ENCODE results near the gene SPATC1L.

The SPATC1L gene

GRCh38 chr21:46191686-46192575 lies 7.7 kb upstream of the SPATC1L start:
- CTCF ChIA-PET = interaction anchor here (0.8 to 1.0 kb wide), 2 partner anchors 23 to 33 kb away, joined by 3 read pairs; no protein-coding TSS in a partner anchor
- no peak for DNase-seq (ENCODE audit: extremely low spot score)
- POLR2A ChIA-PET = no interaction called here
- TF ChIP-seq CTCF (IDR thresholded peaks at IDR 0.05; ENCODE audit: control extremely low read depth, extremely low read depth, low read depth, missing control alignments) = no peak

GRCh38 chr21:46191257-46191685 lies 7.0 kb upstream of the SPATC1L start:
- ChIA-PET CTCF (interaction anchor here (0.8 to 1.0 kb wide), 2 partner anchors 23 to 34 kb away, joined by 3 read pairs; no protein-coding TSS in a partner anchor), POLR2A (no interaction called here)
- DNase-seq (ENCODE audit: extremely low spot score) = no peak
- TF ChIP-seq CTCF (IDR thresholded peaks at IDR 0.05; ENCODE audit: control extremely low read depth, extremely low read depth, low read depth, missing control alignments) = no peak

- TF ChIP-seq CTCF (IDR thresholded peaks at IDR 0.05; ENCODE audit: control extremely low read depth, extremely low read depth, low read depth, missing control alignments) = no peak
- ChIA-PET CTCF (interaction anchor here (0.7 to 0.8 kb wide), 2 partner anchors 29 to 34 kb away, joined by 3 to 4 read pairs; no protein-coding TSS in a partner anchor), POLR2A (interaction anchor here (0.8 kb wide), 1 partner anchor 201 kb away, joined by 3 read pairs; no protein-coding TSS in a partner anchor)
- DNase-seq (ENCODE audit: extremely low spot score) = no peak
These were observed 6.4 kb upstream of the SPATC1L start for GRCh38 chr21:46190491-46191131.

GRCh38 chr21:46189959-46190490 lies 5.8 kb upstream of the SPATC1L start:
- POLR2A ChIA-PET = interaction anchor here (0.8 kb wide), 1 partner anchor 201 kb away, joined by 3 read pairs; no protein-coding TSS in a partner anchor
- DNase-seq (ENCODE audit: extremely low spot score) = no peak
- no peak for TF ChIP-seq CTCF (IDR thresholded peaks at IDR 0.05; ENCODE audit: control extremely low read depth, extremely low read depth, low read depth, missing control alignments)
- CTCF ChIA-PET = interaction anchor here (0.7 kb wide), 1 partner anchor 30 kb away, joined by 4 read pairs; no protein-coding TSS in a partner anchor

GRCh38 chr21:46189213-46189958 lies 5.1 kb upstream of the SPATC1L start:
- CTCF ChIA-PET = interaction anchor here (0.7 kb wide), 1 partner anchor 31 kb away, joined by 4 read pairs; no protein-coding TSS in a partner anchor
- no peak for DNase-seq (ENCODE audit: extremely low spot score)

More at GRCh38 chr21:46189213-46189958, 5.1 kb upstream of the SPATC1L start:
- no peak for TF ChIP-seq CTCF (IDR thresholded peaks at IDR 0.05; ENCODE audit: control extremely low read depth, extremely low read depth, low read depth, missing control alignments)
- POLR2A ChIA-PET = no interaction called here
